ENCODE measurements around the gene PLCL2.

The PLCL2 gene
- 149 to 176 reads per million in 2 donors for total RNA-seq

- DNase-seq: peak; percentile 63
These were observed at the start of gene PLCL2 for GRCh38 chr3:16884748-16885592. Gene PLCL2 (plus strand): TSS chr3:16884955. CDS start chr3:16885040, 85 bp downstream.

DNA sequence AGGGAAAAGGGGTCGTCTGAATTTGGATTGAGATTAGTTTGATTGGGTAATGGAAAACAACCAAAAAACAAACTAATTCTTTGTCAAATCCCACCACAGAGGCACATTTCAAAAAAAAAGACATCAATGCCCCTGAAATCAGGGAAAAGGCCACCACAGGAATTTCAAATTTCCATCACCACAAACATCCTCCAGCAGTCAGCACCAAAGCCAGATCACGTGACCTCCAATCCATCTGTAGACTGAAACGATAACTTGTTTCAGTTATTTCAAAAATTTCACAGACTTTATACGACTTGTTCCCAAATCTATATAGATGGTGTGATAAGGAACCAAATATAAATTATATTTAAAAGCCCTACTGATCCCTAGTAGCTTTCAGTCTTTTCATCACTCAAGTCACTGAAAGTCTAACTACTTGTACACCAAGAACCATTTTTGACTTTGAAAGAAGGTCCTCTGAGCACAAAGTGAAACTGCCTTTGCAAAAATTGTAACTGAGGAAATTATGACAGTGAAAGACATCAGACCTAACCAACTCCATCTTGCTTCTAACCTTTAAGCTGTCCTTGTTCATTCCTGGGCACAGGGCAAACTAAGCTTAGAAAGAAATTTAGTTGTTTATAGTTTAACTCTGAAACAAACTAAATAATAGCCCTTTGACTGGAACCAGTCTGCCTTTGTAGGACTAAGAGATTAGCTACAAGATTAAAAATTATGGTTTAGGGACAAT lies 48.1 kb upstream of the PLCL2 start:
- no peak for DNase-seq

- DNase-seq: no peak
These were observed 47.2 kb upstream of the PLCL2 start for GRCh38 chr3:16837602-16838001.

GRCh38 chr3:16838561-16838960 lies 46.2 kb upstream of the PLCL2 start:
- DNase-seq: no peak

DNA sequence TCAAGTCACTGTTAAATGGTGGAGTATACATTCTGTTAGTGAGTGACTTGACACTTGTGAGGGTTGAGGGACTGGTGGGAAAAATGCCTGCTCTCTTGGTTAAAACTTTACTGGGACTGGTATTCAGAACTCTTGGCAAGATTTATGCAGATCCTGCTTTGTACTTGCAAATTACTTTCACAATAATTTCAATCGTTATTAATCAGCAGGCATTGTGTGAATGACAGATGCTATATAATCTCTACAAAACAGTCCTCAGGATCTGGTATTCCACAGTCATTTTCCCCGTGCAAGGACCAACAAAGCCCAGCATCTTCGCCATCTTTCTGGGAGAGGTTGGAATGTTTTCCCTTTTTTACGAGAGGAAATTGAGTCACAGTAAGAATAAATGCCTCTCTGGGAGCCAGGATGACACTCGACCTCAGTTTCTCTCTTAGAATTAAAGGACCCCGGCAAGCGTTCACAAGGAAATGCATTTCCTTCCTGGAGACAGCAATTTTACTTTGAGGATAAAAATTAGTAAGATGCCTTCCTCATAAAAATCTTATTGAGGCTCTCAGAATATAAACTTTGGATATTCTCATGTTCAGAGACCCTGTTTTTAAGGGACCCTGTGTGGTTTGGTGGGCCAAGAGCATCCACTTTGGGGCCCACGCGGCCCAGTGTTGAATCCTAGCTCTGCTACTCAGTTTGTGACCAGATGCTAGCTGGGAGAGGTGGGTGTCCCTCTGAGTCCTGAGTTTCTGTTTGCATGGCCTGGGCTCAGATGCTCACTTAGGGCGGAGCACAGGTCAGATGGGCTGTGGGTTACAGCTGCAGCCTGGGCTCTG lies 45.3 kb upstream of the PLCL2 start:
- no peak for DNase-seq

- no peak for DNase-seq
These were observed 44.7 kb upstream of the PLCL2 start for GRCh38 chr3:16840101-16840424.

- DNase-seq: no peak
These were observed 43.6 kb upstream of the PLCL2 start for GRCh38 chr3:16841041-16841753.

DNA sequence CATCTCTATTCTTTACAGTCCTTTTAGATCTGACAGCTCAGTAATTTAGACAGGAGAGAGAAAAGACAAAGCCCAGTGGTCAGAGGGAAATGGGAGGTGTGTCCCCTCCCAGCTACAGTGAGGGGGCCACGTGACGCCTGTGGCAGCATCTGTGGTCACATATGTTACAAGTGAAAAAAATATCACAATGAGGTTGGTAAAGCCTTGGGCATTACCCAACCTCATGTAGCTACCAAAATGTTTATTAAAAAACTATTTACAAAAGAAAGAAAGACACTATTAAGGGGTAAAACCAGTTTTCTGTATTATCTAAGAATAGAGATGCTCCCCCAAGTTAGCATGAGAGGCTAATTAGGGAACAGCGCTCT lies 42.9 kb upstream of the PLCL2 start:
- DNase-seq: peak; percentile 34

DNA sequence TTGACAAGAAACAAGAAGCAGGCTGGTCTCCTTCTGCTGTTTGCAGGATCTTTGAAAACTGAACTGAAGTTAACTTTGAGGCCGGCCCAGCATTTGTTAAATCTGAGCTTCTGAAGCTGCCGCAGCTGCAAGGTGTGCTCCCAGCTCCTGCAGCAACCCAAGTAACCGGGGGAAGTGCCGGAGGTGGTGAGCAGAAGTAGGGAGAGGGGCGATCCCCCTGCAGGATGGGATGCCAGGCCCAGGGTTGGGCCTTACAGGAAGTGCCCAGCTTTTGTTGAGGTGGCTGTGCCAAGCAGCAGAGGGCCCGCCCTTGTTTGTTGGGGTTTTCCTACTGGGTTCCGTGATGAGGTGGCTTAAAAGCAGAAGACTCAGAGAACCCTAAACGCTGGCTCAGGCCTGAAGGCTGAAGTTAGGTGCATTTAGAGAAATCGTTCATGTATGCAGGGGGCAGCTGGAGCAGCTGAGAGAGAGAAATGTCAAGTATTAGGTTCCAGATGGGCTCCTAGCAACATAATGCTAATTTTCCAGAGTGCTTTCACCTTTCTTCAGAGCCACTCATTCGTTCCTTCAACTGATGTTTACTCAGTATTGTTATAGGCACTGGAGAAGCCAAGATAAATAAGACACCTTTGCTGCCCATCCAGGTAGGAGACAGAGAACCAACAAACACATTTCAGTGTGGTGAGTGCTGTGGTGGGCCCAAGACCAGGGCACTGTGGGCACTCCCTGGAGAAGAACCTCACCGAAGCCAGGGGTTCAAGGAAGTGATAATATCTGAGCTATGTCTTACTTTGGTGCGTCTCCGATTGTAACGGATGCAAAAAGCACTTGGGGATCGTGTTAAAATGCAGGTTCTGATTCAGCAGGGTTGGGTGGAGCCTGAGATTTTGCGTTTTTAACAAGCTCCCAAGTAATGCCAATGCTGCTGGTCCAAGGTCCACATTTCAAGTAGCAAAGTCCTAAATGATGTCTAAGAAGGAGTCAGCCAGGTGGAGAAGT lies 42.2 kb upstream of the PLCL2 start:
- DNase-seq: peak; percentile 53

- no peak for DNase-seq
These were observed 40.5 kb upstream of the PLCL2 start for GRCh38 chr3:16844222-16844621.

- DNase-seq: no peak
These were observed 40.0 kb upstream of the PLCL2 start for GRCh38 chr3:16844791-16845190.

DNA sequence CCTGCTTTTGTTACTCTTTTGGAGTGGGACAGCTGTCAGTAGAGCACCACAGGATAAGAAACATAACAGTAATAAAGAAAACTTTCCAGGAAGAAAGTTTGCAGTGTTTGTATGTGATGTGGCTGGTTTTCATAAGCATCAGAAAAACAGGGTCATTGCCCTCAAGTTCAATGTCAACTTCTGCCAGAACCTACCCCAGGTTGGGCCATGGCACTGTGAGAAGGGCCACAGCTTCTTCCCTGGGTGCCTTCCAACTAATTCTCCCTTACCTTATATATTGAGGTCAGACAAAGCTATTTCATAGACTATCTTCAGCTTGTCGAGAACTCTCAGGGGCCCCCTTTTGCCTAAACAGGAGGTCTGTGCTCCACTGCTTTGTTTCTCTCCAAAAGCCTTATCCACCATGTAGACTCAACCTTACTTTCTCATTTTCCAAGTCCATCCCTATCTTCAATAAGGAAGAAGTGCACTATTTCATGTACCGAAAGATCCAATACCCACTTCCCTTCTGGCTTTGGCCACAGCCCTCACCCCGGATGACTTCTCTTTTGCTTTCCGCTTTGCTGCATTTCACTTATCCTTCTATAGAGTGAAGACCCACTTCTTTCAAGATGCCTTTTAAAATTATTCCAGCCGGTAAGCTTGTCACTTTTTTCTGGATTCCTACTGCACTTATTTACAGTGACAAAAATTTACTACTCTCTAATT lies 38.2 kb upstream of the PLCL2 start:
- DNase-seq: no peak

GRCh38 chr3:16848007-16848406 lies 36.7 kb upstream of the PLCL2 start:
- DNase-seq: no peak

GRCh38 chr3:16849229-16849628 lies 35.5 kb upstream of the PLCL2 start:
- peak; percentile 53 for DNase-seq

DNA sequence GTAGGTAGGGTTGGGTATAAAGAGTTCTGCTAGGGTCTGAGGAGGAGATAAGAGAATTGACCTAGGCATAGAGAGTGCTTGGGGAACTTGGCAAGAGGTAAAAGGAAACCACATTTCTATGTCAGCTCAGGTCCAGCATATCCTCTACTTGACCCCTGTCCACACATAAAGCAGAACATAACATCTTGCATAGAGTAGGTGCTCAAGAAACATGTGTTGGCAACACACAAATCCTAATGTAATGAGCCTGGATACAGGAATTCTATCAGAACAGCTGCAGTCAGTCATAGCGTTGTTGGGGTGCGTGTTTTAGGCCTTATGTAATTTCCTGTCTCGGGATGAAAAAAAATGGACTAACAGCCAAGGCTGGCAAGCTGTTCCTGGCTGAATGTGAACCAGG lies 35.0 kb upstream of the PLCL2 start:
- DNase-seq: no peak

GRCh38 chr3:16855497-16855896 lies 29.3 kb upstream of the PLCL2 start:
- DNase-seq: no peak

DNA sequence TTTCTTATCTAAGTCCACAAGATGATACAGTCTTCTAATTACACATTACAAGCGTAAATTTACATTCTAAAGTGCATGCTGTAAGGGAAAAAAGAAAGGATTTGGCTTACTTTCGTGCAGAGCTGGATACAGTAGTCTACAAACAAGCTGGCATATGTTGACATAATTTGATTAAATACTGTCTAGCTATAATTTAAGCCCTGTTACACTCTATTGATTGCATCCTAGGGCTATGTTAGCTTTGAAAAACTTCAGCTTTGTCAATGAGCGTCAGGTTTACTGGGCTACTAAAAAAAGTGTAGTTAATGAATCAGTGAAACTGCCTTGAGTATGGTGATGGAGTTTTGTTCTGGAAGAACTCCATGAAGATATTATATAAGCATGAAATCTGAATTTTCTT lies 24.5 kb upstream of the PLCL2 start:
- no peak for DNase-seq

DNA sequence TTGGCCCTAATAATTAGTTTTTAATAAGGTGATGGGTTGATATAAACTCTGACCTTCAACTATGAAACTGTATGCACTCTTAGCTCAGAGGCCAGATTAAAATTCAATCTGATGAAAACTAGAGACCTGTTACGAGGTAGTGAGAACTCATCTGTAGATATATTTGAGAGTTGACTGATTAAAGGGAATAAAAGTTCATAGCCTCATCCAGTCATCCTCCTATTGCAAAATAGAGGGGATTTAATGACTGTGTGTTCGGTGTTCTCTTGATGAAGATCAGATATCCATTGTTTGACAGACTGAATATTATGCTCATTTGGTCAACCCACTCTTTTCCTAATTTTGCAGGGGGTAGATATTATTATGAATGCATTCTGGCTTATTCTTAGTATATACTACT lies 23.3 kb upstream of the PLCL2 start:
- DNase-seq: no peak

DNA sequence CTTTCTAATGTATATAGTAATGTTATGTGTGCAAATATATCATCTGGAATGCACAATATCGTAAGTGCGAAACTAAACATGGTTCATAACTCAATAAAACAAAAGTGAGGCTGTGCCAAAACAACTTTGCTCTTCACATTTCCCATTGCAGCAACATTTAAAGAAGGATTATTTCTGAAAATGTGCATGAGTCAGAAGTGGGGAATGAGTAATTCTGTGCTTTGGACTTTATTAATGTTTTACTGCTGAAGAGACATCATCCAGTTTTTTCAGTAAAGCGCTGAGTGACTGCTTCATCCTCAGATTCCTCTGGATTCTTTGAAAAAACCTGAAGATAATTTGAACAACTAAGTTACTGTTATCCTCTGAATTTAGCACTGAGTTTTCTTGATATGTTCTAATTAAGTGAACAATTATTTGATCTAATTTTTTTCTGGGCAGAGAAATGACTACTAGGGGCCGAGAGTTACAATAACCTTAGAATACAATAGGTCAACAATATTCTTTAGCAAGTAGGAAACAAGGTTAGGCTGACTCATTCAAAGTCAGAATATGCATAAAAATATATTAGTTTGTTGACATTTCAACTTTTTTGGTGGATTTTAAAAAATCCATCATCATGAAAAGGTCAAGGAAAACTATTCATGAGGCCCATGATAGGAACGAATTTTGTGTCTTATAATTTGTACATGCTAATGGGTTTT lies 20.0 kb upstream of the PLCL2 start:
- no peak for DNase-seq

DNA sequence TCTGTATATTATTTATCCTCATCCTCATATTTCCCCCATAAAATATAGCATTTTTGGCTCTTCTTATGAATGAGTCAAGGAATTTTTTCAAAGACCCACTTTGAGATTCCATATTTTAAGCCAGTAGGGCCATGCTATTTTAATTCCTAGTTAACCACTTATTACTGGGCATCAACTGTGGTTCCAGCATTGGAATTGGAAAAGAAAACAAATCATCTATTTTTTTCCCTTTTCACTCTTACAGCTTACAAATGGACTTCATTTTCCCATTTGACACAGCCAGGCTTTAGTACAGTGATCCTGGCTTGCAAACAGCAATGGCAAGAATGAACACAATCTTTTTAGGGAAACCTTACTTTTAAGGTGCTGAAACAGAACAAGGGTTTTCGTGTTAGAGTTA lies 19.4 kb upstream of the PLCL2 start:
- no peak for DNase-seq

Measured in T-helper 9 cell (primary cell).